Mesothelial cell of epicardium (in vitro differentiated cells): Measurements from ENCODE around the gene EPHB6. TPM values are rescaled to one million over a fixed set of nuclear protein-coding genes. Genes with fewer than 3 reads are reported as not detected.

Experiments used
- DNase-seq, 2 experiments: peaks; one replicate each; pipeline ENCODE4 v3.0.0; 2021; ENCODE audit warnings: low spot score in 2 of 2; ENCODE audit not compliant: unreplicated experiment in 2 of 2
- H3K27ac Mint-ChIP-seq: 2 replicates; pipeline ENCODE4 v1.8.0; 2021; ENCODE audit warnings: mixed read lengths
- H3K27me3 Mint-ChIP-seq: 2 replicates; pipeline ENCODE4 v1.8.0; 2021; ENCODE audit warnings: low read depth, mixed read lengths
- H3K36me3 Mint-ChIP-seq: 2 replicates; pipeline ENCODE4 v1.8.0; 2021; ENCODE audit warnings: mixed read lengths
- H3K4me1 Mint-ChIP-seq: 2 replicates; pipeline ENCODE4 v1.8.0; 2021; ENCODE audit warnings: mixed read lengths
- H3K4me3 Mint-ChIP-seq: 2 replicates; pipeline ENCODE4 v1.8.0; 2021; ENCODE audit warnings: mild to moderate bottlenecking, moderate library complexity, mixed read lengths
- H3K9me3 Mint-ChIP-seq: 2 replicates; pipeline ENCODE4 v1.8.0; 2021; ENCODE audit warnings: mixed read lengths
- total RNA-seq: library from RNA; stranded (reverse); gene quantifications from 3 replicates; pipeline ENCODE4 v1.2.1, GENCODE V29; 2021
- TF ChIP-seq, protein P1 (sequence below): fragments of 200-600 bp; sonication (generic); IDR thresholded peaks from one replicate; pipeline ENCODE4 v1.5.0; 2021; ENCODE audit warnings: antibody characterized with exemption; ENCODE audit not compliant: unreplicated experiment

EPHB6 gene
- total RNA-seq, 1 donor from 2014 or later = 28.0 TPM

DNA sequence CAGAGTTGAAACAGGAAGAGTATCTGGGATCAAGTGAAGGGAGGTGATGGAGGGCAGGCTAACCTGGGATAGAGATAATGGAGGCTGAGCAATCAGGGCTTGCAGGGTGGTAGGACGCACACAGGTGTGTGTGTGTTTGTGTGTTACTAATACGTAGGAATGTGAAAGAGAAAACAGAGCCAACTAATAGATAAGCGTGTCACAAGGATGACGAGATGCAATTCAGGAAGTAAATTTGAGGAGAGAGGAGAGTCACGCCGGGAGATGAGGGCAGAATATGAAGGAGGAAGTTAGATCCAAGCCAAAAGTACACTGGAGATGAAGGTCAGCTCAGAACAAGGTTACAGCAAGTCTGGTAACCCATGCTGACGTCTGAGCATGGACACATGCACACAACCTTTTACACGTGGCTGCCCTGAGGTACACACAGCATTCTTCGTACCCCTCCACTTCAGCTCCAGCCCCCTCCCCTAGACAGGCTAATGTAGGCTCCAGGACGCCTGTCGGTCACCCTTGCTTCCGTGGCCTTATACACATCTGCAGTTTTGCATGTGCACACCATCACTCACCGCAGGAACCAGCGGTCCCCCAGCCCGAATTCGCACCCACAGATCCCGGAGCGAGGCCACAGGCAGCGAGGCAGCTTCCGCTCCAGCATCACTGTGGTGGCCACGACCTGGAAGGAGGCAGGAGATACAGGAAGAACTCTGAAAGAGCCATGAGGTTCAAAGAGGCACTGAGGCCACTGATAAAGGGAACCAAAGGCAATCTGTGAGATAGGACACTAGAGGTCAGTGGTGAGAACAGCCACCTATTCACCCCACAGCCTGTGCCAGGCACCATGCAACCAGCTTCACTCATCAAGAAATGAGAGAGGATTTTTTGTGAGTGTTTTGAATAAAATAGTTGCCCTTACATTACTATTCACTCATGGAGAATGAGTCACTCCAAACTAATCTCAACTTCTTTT is 54.3 kb downstream of the EPHB6 start:
- no peaks in the 10 kb centered on the region for H3K36me3 Mint-ChIP-seq
- peaks cover 27% of the 10 kb centered on the region for H3K4me1 Mint-ChIP-seq
- no peaks in the 10 kb centered on the region for H3K27me3 Mint-ChIP-seq
- TF ChIP-seq, protein P1, sequence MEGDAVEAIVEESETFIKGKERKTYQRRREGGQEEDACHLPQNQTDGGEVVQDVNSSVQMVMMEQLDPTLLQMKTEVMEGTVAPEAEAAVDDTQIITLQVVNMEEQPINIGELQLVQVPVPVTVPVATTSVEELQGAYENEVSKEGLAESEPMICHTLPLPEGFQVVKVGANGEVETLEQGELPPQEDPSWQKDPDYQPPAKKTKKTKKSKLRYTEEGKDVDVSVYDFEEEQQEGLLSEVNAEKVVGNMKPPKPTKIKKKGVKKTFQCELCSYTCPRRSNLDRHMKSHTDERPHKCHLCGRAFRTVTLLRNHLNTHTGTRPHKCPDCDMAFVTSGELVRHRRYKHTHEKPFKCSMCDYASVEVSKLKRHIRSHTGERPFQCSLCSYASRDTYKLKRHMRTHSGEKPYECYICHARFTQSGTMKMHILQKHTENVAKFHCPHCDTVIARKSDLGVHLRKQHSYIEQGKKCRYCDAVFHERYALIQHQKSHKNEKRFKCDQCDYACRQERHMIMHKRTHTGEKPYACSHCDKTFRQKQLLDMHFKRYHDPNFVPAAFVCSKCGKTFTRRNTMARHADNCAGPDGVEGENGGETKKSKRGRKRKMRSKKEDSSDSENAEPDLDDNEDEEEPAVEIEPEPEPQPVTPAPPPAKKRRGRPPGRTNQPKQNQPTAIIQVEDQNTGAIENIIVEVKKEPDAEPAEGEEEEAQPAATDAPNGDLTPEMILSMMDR = no peak
- H3K9me3 Mint-ChIP-seq = peaks cover 12% of the 10 kb centered on the region
- H3K27ac Mint-ChIP-seq = peak overlapping the region; percentile 8
- H3K4me3 Mint-ChIP-seq = no peak overlapping the region
- no peak for DNase-seq

DNA sequence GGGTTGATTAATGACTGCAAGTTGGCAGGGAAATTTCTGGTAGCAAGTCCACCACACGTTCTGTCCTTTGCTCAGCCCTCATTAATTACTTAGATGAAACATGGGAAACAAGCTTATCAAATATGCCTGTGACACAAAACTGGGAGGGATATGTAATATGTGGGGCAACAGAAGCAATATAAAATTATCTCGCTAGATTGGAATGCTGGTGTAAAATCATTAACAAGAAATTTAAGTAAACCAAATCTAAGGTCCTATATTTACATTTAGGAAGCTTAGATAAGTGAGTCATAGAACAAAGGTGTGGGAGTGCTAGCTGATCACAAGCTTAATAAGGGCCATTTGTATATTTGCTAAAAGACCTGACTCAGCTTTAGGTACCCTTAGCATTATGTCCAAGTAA is 55.2 kb downstream of the EPHB6 start:
- no peak overlapping the region for H3K4me3 Mint-ChIP-seq
- H3K27me3 Mint-ChIP-seq = no peaks in the 10 kb centered on the region
- peaks cover 12% of the 10 kb centered on the region for H3K9me3 Mint-ChIP-seq
- peaks cover 30% of the 10 kb centered on the region for H3K4me1 Mint-ChIP-seq
- H3K27ac Mint-ChIP-seq = peak overlapping the region; percentile 8
- DNase-seq = no peak
- no peaks in the 10 kb centered on the region for H3K36me3 Mint-ChIP-seq
- TF ChIP-seq, protein P1 = no peak

- TF ChIP-seq, protein P1 = no peak
- H3K27ac Mint-ChIP-seq = no peak overlapping the region
- peaks cover 12% of the 10 kb centered on the region for H3K9me3 Mint-ChIP-seq
- no peak overlapping the region for H3K4me3 Mint-ChIP-seq
- no peaks in the 10 kb centered on the region for H3K36me3 Mint-ChIP-seq
- H3K4me1 Mint-ChIP-seq = peaks cover 30% of the 10 kb centered on the region
- no peak for DNase-seq
- no peaks in the 10 kb centered on the region for H3K27me3 Mint-ChIP-seq
Observed at GRCh38 chr7:142910481-142910880, 55.6 kb downstream of the EPHB6 start.

DNA sequence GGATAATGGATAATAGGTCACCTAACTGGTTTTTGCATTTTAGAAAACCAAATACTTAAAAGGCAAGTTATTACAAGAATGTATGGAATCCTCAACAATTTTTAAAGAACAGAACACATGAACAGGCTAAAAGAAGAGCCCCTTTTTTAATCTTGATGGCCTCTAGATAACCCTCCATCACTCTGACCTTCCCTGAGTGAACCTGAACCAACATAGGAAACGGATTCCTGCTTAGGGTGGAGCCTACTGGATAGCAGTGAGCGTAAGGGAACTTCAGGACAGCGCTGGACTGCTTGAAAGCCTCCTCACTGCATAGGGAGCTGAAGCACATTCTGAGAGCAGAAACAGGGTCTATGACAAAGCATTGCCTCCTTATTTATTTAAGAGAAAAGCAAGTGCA is 58.2 kb downstream of the EPHB6 start:
- Mint-ChIP-seq H3K4me1 (peaks cover 32% of the 10 kb centered on the region), H3K27ac (peak overlapping the region; percentile 43), H3K9me3 (peaks cover 4% of the 10 kb centered on the region), H3K4me3 (no peak overlapping the region), H3K27me3 (no peaks in the 10 kb centered on the region), H3K36me3 (no peaks in the 10 kb centered on the region)
- DNase-seq = no peak
- TF ChIP-seq, protein P1 = no peak

DNA sequence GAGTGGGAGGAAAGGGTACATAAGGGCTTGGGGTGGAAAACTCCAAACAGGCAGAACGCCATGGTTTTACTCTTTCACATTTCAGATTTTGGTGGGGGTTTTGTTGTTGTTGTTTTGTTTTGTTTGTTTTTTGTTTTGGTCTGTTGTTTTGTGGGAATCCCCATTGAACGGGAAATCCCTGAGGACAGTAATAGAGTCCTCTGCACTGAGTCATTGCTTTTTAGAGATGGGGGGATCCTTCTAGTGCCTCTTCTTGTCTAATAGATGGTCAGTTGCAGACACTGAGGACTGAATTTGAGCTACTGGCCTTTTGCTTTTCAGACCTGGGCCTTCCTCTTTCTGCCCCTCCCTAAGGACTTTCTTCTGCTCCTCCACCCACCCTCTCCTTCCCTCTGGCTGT is 58.7 kb downstream of the EPHB6 start:
- Mint-ChIP-seq H3K4me1 (peaks cover 32% of the 10 kb centered on the region), H3K9me3 (peaks cover 4% of the 10 kb centered on the region), H3K4me3 (peak overlapping the region; percentile 11), H3K27me3 (no peaks in the 10 kb centered on the region), H3K27ac (peak overlapping the region; percentile 43), H3K36me3 (no peaks in the 10 kb centered on the region)
- TF ChIP-seq, protein P1 = no peak
- DNase-seq = no peak
